ENCODE measurements around the gene ATAD2B. TPM values are rescaled to one million over a fixed set of nuclear protein-coding genes. Genes with fewer than 3 reads are reported as not detected.

Gene ATAD2B
- total and polyA plus RNA-seq, 2 of the 4 experiments (the other 2 are of a cell fraction) = 1.5 to 5.0 TPM

DNA sequence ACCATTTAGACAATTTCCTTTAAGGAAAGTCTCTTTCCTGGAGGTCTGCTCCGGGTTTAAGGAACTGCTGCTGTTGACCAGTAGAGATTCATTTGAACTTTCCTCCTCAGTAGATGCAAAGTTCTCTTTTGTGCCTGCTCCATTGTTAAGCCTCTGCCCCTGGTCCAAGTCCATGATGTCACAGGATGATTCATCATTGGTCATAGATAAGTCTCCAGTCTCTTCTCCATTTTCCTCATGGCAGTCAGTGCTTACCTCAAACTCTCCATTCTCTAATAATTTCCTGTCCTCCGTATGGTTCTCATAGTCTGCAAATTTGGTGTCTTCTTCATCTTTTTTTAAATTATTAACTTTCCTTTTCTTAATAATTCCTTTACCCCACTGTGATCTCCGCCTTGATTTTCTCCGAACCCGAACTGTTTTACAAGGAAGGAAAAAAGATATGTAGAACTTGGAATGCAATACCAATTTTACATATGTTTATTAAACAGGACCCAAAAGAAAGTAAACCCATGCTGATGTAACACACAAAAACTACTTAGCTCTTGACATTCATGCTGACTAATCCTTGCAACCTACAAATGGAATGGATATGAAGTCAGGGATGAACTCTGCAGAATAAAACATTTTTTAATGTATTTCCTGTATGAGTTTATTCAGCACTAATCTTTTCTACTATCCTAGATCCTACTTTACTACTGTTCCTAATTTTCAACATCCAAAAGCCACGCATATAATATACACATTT, 169.1 kb downstream of the ATAD2B start:
- Histone ChIP-seq H3K79me1 (ENCODE audit: low read depth in 1 of 2, low read length in 2 of 2) (peaks cover 0 to 5% of the 10 kb centered on the region in 2 experiments; a peak in 2 of 4 replicates), H2AK9ac (replicated peaks; ENCODE audit: low read depth, low read length, poor library complexity) (no peak overlapping the region), H3K4me1 (ENCODE audit: control insufficient read depth, insufficient read depth, low read length) (peaks cover 18% of the 10 kb centered on the region), H2BK15ac (ENCODE audit: low read depth, low read length) (peak overlapping the region; percentile 45; the same call in 1 of the 3 replicates), H3K18ac (ENCODE audit: low read depth, low read length) (peak overlapping the region; percentile 71), H3K23ac (ENCODE audit: low read depth, low read length) (peak overlapping the region; percentile 53; the same call in 1 of the 2 replicates), H3K27me3 (ENCODE audit: control insufficient read depth, insufficient read depth, low read length) (no peaks in the 10 kb centered on the region), H4K91ac (ENCODE audit: insufficient read depth, low read depth, low read length) (peak overlapping the region; percentile 80), H2AK5ac (ENCODE audit: low read depth, low read length) (no peak overlapping the region; the same call in 1 of the 2 replicates), H3K9ac (ENCODE audit: low read depth, low read length) (peak overlapping the region; percentile 71), H3K4ac (ENCODE audit: low read depth, low read length) (peak overlapping the region; percentile 77), H2BK5ac (ENCODE audit: low read depth, low read length, poor library complexity, severe bottlenecking) (peak overlapping the region; percentile 78), H3K9me3 (ENCODE audit: control insufficient read depth, insufficient read depth, low read length) (no peaks in the 10 kb centered on the region), H3K4me3 (ENCODE audit: insufficient read depth, low read depth, low read length) (no peak overlapping the region), H2BK120ac (ENCODE audit: low read depth, low read length) (peak overlapping the region; percentile 92), H3K36me3 (ENCODE audit: control insufficient read depth, insufficient read depth, low read length) (peaks cover 4% of the 10 kb centered on the region), H3K9me1 (ENCODE audit: insufficient read depth, low read length) (peaks cover 5% of the 10 kb centered on the region), H4K5ac (ENCODE audit: low read depth, low read length) (peak overlapping the region; percentile 78), H4K8ac (ENCODE audit: low read depth in 2 of 2, low read length in 2 of 2) (peak overlapping the region; percentile 32 to 72; a peak in 3 of 4 replicates), H4K20me1 (ENCODE audit: insufficient read depth, low read length) (no peaks in the 10 kb centered on the region), H2BK20ac (ENCODE audit: low read depth, low read length) (peak overlapping the region; percentile 82), H3K27ac (ENCODE audit: insufficient read depth, low read length) (peak overlapping the region; percentile 94; the same call in 1 of the 2 replicates), H3K56ac (ENCODE audit: extremely low read depth, insufficient read depth, low read length) (0 out of 2 replicates have a peak overlapping the region, but pooled peaks have one; percentile 53), H2AFZ (replicated peaks; ENCODE audit: low read length, poor library complexity) (peak overlapping the region; percentile 5), H3K4me2 (ENCODE audit: low read depth, low read length) (peak overlapping the region; percentile 67), H3K14ac (replicated peaks; ENCODE audit: low read depth, low read length) (peak overlapping the region; percentile 68)
- BruUV-seq (replicated peaks) = no TSS peak
- DNase-seq (peak; percentile 95), ATAC-seq (ENCODE audit: low read depth) (peak; percentile 83)
- ChIA-PET CTCF (interaction anchor here (0.6 kb wide), 1 partner anchor 46 kb away, joined by 3 read pairs; no protein-coding TSS in a partner anchor), POLR2A (ENCODE audit: unreplicated experiment) (no interaction called here)
- dilution Hi-C loops (cut with HindIII; ENCODE audit: low sequenced_read_pairs, unreplicated experiment) (no loop called here), in situ Hi-C loops (cut with MboI; ENCODE audit: low sequenced_read_pairs) (loop anchor here (25.0 kb wide), 1 partner anchor 371 kb away; the partner anchor contains the start of gene KLHL29), intact Hi-C loops (cut with micrococcal nuclease) (loop anchor here (2.0 to 10.0 kb wide), 2 partner anchors 121 to 273 kb away; no protein-coding TSS in a partner anchor)
- TF ChIP-seq ELK1 (IDR thresholded peaks at IDR 0.05; ENCODE audit: borderline replicate concordance, low read depth, low read length) (no peak), POLR2A (IDR thresholded peaks at IDR 0.05; ENCODE audit: low read depth, low read length) (no peak), NFE2L2 (IDR thresholded peaks at IDR 0.05; ENCODE audit: low read depth, low read length) (peak; percentile 23; the same call in 1 of the 2 replicates), FOS (IDR thresholded peaks at IDR 0.05; ENCODE audit: low read depth, low read length) (peak; percentile 76), MXI1 (IDR thresholded peaks at IDR 0.05; ENCODE audit: borderline replicate concordance, low read depth, low read length) (no peak), BHLHE40 (IDR thresholded peaks at IDR 0.05; ENCODE audit: low read depth, low read length) (no peak), CEBPB (IDR thresholded peaks at IDR 0.05; ENCODE audit: low read depth, low read length) (peak; percentile 74), RCOR1 (IDR thresholded peaks at IDR 0.05; ENCODE audit: insufficient replicate concordance, low read length) (no peak), MAFK (IDR thresholded peaks at IDR 0.05; ENCODE audit: low read depth, low read length) (peak; percentile 42; the same call in 1 of the 2 replicates)
- TF ChIP-seq, protein P1, sequence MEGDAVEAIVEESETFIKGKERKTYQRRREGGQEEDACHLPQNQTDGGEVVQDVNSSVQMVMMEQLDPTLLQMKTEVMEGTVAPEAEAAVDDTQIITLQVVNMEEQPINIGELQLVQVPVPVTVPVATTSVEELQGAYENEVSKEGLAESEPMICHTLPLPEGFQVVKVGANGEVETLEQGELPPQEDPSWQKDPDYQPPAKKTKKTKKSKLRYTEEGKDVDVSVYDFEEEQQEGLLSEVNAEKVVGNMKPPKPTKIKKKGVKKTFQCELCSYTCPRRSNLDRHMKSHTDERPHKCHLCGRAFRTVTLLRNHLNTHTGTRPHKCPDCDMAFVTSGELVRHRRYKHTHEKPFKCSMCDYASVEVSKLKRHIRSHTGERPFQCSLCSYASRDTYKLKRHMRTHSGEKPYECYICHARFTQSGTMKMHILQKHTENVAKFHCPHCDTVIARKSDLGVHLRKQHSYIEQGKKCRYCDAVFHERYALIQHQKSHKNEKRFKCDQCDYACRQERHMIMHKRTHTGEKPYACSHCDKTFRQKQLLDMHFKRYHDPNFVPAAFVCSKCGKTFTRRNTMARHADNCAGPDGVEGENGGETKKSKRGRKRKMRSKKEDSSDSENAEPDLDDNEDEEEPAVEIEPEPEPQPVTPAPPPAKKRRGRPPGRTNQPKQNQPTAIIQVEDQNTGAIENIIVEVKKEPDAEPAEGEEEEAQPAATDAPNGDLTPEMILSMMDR (conservative IDR thresholded peaks at IDR 0.05; ENCODE audit: low read depth, low read length) = no peak
- 80 to 100% methylated on average over 1 to 3 of the region's 6 CpGs for WGBS, 2 experiments (ENCODE audit: extremely low coverage in 2 of 2, insufficient read length in 1 of 2)
